H54 (cell line): ENCODE data around the gene FN3K.
A peak's percentile ranks its signal among the peaks of the same experiment; 100 is the strongest.

ENCODE experiments used
- DNase-seq: peaks from one replicate; pipeline ENCODE4 v3.0.0; 2011; ENCODE audit warnings: low spot score, mixed read lengths; ENCODE audit not compliant: insufficient read length
- FAIRE-seq: peaks from 3 replicates; lab custom pipeline; 2011; peaks lifted over from hg19 to GRCh38; lab: Jason Lieb, UNC
- POLR2A ChIP-seq: IDR thresholded peaks from 2 replicates; pipeline ENCODE4 v1.6.1; 2011; ENCODE audit warnings: low read depth, mild to moderate bottlenecking, low read length

Gene FN3K

DNA sequence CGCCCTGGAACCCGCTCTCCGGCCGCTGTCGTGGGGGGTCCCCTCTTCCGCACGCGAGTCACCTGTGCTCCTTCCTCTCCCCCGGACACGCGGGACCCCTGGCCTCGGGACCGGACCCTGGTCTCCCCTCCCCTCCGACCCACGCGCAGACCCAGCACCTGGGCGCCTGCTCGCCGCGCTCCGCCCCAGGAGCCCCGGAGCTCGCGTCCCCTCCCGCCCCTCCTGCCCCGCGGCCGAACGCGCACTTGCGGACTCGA, 37.7 kb upstream of the FN3K start:
- no peak for DNase-seq
- FAIRE-seq: no peak
- no peak for TF ChIP-seq POLR2A

DNA sequence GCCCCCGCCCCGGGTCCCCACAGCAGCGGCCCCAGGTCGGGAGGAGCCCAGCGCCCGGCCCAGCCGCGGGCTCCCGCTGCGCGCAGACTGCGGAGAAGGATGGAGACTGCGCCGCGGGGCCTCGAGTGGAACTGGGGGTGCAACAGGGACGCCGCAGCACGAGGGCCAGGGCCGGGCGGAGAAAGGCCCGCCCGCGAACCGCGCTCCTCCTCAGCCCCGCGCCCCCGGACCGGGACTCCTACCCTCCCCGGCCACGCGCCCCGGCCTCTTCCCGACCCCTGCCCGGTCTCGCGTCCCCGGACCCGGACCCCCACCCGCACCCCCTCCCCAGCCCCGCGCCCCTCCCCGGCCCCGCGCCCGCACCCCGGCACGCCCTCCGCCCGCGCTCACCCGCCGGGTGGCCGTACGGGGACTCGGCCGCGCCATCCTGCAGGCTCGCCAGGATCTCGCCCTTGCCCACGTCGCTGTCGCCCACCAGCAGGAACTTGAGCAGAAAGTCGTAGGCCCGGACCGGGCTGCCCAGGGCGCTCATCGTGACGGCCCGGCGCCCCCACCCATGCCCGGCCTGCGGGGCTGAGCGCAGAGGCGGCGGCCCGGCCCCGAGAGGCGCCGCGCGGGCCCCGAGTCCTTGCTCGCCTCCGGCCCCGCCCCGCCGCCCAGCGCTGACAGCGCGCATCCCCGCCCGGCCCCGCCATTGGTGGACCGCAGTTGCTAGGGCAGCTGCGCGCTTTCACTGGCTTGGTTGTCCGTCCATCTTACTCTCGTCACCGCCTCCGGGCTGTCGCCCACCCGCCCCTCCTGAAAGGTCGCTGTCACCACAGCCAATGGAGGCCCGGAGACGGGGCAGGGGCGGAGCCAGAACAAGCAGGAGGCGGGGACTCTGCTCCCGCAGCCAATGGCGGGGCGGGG, 37.1 kb upstream of the FN3K start, which contains the start of gene RAB40B:
TSS of gene RAB40B (minus strand) at position 634 of the 909 bp plus-strand sequence. CDS start at position 532, 102 bp downstream.
- peak; percentile 100 for DNase-seq
- no peak for FAIRE-seq
- TF ChIP-seq POLR2A: peak; percentile 74

DNA sequence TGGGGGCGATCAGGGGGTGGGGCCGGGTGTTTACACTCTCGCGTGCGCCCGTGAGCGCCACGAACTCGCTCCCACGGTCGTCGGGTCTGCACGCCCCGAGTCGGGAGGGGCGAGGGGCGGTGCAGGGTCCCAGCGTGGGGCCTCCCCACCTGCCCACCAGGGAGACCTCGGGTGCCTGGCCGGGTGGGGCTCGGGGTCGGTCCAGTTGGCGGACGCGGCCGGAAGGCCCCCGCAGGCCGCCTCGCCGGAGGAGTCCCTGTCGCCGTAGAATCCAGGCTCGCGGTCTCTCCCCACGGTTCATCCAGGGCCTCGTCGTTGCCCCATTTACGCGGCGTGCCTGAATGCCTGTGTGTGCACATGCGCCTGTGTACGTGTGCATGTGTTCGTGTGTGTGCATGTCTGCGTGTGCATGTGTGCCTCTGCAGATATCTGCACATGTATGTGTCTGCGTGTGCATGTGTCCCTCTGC, 36.4 kb upstream of the FN3K start:
- FAIRE-seq (no peak), DNase-seq (no peak)
- no peak for TF ChIP-seq POLR2A

DNA sequence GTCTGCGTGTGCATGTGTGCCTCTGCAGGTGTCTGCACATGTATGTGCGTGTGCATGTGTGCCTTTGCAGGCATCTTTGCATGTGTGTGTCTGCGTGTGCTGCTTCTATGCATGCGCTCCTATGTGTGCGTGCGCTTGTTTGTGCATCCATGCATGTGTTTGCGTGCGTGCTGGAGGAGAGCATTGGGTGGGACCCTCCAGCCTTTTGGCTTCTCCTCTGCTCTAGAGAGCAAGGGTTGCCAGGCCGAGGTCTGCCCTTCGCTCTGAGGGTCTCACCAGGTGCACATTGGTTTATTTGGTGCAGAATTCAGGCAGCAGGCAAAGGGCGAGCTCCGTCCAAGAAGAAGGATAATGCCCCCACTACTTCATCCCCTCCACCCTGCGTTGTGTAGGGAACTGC, 35.9 kb upstream of the FN3K start:
- DNase-seq: no peak
- TF ChIP-seq POLR2A: no peak
- no peak for FAIRE-seq

DNA sequence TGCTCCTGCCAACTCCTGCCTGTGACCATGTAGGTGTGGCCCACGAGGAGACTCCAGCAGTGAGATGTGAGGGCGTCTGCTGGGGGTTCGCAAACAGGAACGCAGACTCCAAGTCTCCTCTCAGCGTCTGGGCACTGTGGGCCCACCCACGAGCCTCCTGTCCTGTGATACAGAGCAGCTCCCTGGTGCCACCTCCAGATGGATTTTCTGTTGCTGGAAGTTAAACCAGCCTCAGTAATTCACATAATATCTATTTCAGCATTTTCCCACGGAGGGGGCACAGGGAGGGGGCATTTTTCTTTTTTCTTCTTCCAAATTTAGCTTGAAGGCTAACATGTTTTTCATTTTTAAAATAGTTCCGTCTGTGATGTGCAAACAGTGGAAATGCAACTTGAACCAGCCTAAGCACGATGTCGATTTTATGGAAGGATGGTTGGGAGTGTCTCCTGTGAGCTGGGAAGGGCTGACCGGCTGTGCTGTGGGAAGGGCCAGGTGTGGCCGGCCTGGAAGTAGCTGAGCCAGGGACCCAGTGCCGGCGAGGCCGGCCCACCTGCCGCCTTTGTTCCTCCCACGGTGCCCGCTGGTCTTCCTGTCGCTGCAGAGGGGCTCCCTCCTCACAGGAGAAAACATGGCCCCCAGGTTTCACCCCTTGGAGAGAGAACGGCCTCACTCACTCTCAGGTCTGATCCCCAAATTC, 33.0 kb upstream of the FN3K start:
- DNase-seq (no peak), FAIRE-seq (no peak)
- TF ChIP-seq POLR2A: no peak

DNA sequence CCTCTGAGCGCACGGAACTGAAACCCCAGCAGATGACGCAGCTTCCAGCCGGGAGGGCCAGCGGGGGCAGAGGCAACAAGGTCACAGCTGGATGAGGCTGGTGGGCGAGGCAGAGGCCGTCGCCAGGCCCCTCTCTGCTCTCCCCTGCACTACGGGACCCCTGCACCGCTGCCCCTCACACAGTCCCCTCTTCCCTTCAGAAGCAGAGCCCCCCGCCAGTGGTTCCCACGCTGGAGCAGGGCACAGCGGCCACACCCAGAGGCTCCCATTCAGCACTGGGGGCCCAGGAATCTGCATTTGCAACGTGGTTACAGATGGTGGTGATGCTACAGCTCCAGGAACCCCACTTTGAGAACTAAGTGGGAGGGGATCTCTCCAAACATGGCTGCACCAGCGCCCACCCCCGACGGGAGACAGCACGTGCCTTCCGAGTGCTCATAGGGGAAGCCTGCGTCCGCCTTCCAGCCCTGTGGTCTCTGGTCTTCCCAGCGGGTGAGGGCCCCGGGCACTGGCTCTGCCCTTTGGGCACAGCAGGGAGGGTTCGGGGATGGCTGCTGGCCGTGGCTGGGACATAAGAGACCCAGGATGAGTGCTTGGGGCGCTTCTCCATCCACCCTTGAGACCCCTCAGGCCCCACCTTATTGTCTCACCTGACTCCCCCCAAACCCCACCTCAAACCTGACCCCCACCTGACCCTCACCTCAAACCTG, 32.2 kb upstream of the FN3K start:
- FAIRE-seq (no peak), DNase-seq (no peak)
- TF ChIP-seq POLR2A: no peak

DNA sequence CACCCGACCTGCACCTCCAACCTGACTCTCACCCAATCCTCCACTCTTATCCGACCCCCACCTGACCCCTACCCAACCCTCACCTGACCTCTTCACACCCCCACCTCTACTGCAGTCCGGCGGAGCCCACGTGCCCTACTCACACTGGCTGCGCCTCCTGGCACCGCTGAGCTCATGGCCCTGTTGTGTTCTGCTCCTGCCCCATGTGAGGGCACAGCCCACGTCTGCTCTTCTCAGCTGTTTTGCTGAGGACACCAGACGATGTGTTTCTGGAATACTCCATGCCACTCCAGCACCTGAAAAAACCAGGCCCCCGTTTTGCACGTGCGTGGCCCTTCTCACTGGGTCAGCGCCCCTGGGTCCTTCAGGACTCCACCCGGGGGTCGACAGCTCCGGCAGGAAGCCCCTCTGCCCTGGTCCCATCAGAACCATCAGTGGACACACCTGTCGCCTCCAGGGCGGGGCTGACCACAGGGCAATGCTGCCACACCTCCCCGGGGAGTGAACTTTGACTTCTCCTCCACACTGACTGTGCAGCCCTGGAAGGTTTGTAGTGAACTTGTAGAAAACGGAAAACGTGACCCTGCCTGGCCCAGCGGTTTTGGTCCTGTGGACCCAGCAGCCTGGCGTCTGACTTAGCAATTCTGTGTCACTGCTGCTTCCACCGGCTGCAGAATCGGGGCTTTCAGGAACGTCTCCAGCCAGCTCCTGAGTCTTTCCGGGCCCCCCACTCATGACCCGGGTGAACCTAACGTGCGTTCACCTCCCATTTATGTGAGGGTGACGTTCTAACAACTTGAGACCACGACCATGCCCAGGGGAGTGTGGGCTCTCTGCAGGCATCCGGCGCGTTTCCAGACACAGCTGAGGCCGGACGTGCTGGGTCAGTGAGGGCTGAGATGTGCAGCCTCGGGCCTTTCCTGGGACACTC, 31.2 kb upstream of the FN3K start:
- FAIRE-seq (no peak), DNase-seq (no peak)
- no peak for TF ChIP-seq POLR2A

DNA sequence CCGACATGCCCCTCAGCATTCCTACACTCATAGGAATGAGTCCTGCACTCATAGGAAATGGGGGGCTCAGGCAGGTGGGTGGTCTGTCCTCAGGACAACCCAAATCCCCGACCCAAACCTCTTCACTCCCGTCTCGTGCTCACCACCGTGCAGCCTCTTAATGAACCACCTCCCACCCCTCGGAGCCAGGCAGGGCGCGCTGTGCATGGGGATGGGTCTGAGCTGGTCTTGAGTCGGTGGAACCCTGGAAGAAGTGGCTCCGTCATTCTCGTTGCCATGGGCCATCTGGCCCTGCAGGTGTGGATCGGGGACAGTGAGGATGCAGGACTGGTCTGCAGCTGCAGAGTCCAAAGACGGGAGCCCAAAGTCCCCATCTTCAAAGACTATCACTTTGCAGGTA, 30.5 kb upstream of the FN3K start:
- DNase-seq: no peak
- no peak for FAIRE-seq
- TF ChIP-seq POLR2A: no peak

DNA sequence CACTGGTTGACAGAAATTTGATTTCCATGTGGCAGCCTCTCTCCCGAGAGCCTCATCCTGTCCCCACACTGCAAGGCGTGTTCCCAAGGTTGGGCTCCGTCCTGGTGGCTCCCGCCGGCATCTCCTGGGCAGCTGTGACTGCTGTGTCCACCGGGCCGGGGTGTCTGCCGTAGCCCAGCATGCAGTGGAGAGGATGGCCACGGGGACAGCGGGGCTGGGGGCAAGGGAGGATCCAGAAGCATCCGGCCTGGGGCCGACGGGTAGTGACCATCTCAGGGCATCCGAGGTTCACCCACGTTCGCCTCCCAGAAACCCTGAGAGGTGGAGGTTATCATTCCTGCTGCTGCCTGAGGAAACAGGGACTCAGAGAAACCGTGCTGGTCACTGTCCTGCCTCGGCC, 29.7 kb upstream of the FN3K start:
- TF ChIP-seq POLR2A: no peak
- DNase-seq: no peak
- FAIRE-seq: no peak

DNA sequence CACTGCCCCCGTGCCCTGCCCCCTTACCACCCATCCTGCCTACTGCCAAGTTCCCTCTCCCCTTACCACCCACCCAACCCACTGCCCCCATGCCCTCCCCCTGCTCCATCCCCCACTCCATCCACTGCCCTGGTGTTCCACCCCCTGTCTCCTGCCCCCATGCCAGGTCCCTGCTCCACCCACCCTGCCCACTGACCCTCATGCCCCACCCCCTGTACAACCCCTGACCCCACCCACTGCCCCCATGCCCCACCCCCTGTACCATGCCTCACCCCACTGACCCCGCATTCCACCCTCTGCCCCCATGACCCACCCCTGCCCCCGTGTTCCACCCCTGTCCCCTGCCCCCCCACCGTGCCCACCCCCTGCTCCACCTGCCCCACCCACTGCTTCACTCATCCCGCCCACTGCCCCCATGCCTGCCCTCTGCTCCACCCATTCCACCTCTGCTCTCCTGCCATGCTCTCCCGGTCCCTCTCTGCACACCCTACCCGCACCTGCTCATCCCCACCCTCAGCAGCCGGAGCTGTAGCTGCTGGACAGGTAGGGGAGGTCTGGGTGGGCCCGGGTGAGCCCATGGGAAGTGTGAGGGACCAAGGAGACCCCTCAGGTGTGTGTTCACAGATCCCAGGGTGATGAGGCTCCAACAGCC, 26.3 kb upstream of the FN3K start:
- no peak for TF ChIP-seq POLR2A
- FAIRE-seq: no peak
- peak; percentile 39 for DNase-seq

DNA sequence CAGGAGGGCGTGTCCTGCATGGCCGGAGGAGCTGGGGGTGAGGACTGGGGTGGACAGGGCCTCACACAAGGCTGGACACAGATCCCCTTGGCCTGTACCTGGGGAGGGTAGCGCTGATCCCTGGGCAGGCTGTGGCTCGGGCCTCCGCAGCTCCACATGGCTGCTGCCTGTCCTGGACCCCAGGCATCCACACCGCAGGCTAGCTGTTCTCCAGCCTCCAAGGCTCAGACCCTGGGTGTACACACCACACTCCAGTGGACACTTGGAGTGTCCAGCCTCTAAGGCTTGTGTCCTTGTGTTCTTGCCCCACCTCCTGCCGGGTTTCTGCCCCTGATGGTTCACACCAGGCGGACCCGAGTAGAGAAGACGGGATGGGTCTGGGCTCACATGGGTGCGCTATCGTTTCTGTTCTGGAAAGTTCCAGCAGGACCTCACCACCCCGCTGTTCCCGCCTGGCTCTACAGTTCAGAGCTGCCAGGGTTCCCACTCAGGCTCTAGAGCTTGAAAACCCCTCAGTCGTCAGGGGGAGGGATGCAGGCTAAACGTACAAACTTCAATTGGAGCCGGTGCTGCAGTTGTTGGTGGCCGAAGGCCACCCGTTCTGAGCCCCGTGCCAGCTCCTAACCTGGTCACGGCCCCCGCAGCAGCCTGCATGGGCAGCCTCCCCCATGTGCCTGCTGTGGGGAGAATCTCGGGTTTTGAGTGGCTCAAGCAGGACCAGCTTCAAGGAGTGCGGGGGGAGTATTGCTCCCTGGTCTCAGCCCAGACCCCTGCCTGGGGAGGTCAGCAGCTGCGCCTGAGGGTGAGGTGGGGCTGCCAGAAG, 25.5 kb upstream of the FN3K start:
- no peak for TF ChIP-seq POLR2A
- FAIRE-seq (no peak), DNase-seq (no peak)
